Neutrophil (primary cell): ENCODE results near the gene FAM219A.

Source experiments
- H3K27ac ChIP-seq: fragments of 200-600 bp; sonication (generic); 2 replicates; pipeline ENCODE4 v1.5.1; 2016; ENCODE audit warnings: mild to moderate bottlenecking, moderate library complexity
- H3K27me3 ChIP-seq: fragments of 200-600 bp; sonication (generic); 2 replicates; pipeline ENCODE4 v1.6.0; 2016; ENCODE audit warnings: mild to moderate bottlenecking
- H3K36me3 ChIP-seq: fragments of 200-600 bp; sonication (generic); 2 replicates; pipeline ENCODE4 v1.5.1; 2017
- H3K4me1 ChIP-seq, 2 experiments: fragments of 200-600 bp in 1 of 2; sonication (generic) in 1 of 2; 1 replicate in 1 of 2; 2 replicates in 1 of 2; pipeline versions ENCODE4 v1.5.1 to v1.6.1; 2013 to 2016; ENCODE audit warnings: low read depth in 1 of 2, low read length in 1 of 2, mild to moderate bottlenecking in 1 of 2, moderate library complexity in 1 of 2; ENCODE audit not compliant: control insufficient read depth in 1 of 2, insufficient read depth in 1 of 2
- H3K4me3 ChIP-seq, 2 experiments: fragments of 200-600 bp in 1 of 2; sonication (generic) in 1 of 2; 1 replicate in 1 of 2; 2 replicates in 1 of 2; pipeline ENCODE4 v1.5.1; 2013 to 2016; ENCODE audit warnings: low read depth in 1 of 2, low read length in 1 of 2, mild to moderate bottlenecking in 1 of 2, moderate library complexity in 1 of 2
- H3K9me3 ChIP-seq: fragments of 200-600 bp; sonication (generic); 2 replicates; pipeline ENCODE4 v1.5.1; 2016
- TF ChIP-seq, protein P1 (sequence below): fragments of 200-600 bp; sonication (generic); IDR thresholded peaks from 2 replicates; pipeline ENCODE4 v1.5.1; 2016; ENCODE audit warnings: antibody characterized with exemption

FAM219A gene

DNA sequence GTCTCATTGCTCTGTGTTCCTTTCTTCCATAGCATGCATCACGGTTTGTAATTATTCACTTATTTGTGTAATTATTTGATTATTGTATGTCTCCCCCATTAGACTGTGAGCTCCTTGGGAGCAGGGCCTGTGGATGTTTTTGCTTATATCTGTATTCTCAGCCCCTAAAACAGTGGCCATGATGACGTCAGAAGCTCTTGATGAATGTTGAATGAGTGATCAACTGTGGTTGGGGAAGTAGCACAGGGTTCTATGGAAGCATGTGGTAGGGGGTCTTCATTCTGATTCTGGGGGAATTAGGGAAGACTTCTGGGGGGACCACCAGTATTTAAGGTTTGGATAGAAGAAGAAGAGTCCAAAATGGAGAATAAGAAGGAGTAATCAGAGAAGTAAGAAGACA, 6.2 kb upstream of the FAM219A start:
- Histone ChIP-seq H3K4me1 (no peaks in the 10 kb centered on the region), H3K27ac (no peak overlapping the region), H3K27me3 (peaks cover 84% of the 10 kb centered on the region), H3K4me3 (no peak overlapping the region), H3K36me3 (no peaks in the 10 kb centered on the region), H3K9me3 (no peaks in the 10 kb centered on the region)
- TF ChIP-seq, protein P1, sequence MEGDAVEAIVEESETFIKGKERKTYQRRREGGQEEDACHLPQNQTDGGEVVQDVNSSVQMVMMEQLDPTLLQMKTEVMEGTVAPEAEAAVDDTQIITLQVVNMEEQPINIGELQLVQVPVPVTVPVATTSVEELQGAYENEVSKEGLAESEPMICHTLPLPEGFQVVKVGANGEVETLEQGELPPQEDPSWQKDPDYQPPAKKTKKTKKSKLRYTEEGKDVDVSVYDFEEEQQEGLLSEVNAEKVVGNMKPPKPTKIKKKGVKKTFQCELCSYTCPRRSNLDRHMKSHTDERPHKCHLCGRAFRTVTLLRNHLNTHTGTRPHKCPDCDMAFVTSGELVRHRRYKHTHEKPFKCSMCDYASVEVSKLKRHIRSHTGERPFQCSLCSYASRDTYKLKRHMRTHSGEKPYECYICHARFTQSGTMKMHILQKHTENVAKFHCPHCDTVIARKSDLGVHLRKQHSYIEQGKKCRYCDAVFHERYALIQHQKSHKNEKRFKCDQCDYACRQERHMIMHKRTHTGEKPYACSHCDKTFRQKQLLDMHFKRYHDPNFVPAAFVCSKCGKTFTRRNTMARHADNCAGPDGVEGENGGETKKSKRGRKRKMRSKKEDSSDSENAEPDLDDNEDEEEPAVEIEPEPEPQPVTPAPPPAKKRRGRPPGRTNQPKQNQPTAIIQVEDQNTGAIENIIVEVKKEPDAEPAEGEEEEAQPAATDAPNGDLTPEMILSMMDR = no peak

DNA sequence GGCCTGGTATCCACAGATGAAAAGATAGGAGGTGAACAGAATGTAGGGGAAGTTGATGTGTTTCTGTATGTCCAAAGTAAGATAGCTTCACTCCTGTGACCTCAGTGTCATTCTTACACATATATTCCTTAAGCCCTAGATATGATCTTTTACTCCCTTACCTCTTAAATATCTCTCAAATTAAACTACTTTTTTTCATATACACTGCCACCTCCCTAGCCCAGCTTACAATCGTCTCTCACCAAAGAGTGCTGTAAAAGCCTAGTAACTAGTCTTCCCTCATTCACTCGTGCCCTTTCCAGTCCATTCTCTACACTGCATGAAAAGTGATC, 5.5 kb upstream of the FAM219A start:
- H3K4me1 ChIP-seq = peaks cover 2 to 3% of the 10 kb centered on the region in 2 experiments
- H3K36me3 ChIP-seq = no peaks in the 10 kb centered on the region
- TF ChIP-seq, protein P1 = no peak

DNA sequence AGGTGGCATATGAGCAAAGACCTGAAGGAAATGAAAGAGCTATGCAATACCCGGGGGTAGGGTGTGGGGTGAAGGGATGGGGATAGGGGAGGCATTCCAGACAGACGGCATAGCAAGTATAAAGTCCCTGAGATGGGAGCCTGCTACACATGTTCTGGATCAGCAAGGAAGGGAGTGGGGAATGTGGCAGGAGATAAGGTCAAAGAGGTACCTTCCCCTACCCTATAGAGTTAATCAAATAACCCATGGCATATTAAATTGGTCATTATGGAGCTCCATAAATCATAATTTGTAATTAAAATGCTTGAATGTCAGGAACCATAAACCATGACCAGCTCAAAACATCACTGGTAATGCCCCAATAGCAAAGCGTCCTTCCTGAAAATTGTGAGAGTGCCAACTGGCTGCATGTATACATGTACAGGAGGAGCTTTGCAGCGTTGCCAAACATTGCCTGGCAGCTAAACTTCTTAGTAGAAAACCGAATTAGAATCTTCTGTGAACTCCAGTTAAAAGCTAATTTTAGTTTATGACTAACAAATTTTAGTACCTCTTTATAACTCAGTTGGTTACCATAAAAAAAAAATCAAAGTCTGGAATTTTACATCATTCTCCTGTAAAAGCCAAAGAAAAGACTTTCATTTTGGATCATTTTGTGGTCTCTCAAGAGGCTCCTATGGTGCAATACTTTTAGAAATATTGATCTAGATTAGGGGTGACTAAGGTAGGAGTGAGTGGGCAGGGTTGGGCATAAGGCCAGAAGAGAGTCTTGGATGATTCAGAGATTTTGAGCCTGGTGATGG, 4.9 kb upstream of the FAM219A start:
- no peaks in the 10 kb centered on the region for H3K9me3 ChIP-seq
- H3K4me3 ChIP-seq = no peak overlapping the region
- H3K4me1 ChIP-seq = peaks cover 5 to 6% of the 10 kb centered on the region in 2 experiments
- no peaks in the 10 kb centered on the region for H3K36me3 ChIP-seq
- H3K27ac ChIP-seq = no peak overlapping the region
- TF ChIP-seq, protein P1 = no peak
- H3K27me3 ChIP-seq = peaks cover 91% of the 10 kb centered on the region

More for the DNA sequence above, 5.5 kb upstream of the FAM219A start:
- Histone ChIP-seq H3K4me3 (no peak overlapping the region), H3K27ac (no peak overlapping the region), H3K9me3 (no peaks in the 10 kb centered on the region), H3K27me3 (peaks cover 91% of the 10 kb centered on the region)

DNA sequence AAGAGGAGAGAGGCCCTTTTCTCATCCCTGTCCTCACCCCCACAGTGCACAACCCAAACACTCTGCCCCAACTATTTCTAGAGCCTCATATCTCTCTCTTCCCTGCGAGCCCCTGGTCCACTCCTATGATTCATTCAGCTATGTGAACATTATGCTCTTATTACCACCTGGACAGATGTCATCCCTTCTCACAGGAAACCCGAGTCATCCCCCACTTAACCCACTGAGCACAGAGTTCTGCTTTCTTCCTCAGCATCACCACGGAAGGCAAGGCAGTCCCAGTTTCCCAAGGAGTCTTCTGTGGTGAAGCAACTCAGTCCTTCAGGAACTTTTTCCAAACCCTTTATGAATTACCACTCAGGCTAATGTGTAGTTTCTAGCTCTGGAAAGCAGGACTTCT, 1.6 kb upstream of the FAM219A start:
- Histone ChIP-seq H3K4me1 (peaks cover 22 to 27% of the 10 kb centered on the region in 2 experiments), H3K27me3 (peaks cover 76% of the 10 kb centered on the region), H3K4me3 (no peak overlapping the region), H3K36me3 (no peaks in the 10 kb centered on the region), H3K9me3 (no peaks in the 10 kb centered on the region), H3K27ac (no peak overlapping the region)
- TF ChIP-seq, protein P1 = no peak

DNA sequence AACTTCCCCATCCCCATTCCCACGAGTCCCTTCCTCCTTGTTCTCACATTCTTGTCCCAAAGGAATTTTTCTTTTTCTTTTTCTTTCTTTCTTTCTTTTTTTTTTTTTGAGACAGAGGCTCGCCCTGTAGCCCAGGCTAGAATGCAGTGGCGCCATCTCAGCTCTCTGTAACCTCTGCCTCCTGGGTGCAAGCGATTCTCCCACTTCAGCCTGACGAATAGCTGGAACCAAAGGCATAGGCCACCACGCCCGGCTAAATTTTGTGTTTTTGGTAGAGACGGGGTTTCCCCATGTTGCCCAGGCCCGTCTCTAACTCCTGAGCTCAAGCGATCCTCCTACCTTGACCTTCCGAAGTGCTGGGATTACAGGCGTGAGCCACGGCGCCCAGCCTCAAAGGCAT, 986 bp upstream of the FAM219A start:
- no peaks in the 10 kb centered on the region for H3K9me3 ChIP-seq
- TF ChIP-seq, protein P1 = no peak
- H3K4me3 ChIP-seq = no peak overlapping the region
- H3K36me3 ChIP-seq = no peaks in the 10 kb centered on the region
- no peak overlapping the region for H3K27ac ChIP-seq
- peaks cover 70% of the 10 kb centered on the region for H3K27me3 ChIP-seq
- peaks cover 22 to 27% of the 10 kb centered on the region in 2 experiments for H3K4me1 ChIP-seq
